NCI-H2081 (cell line): ENCODE measurements around the gene SLC25A6.
"Not testable (repeated sequence)": the region's sequence is repeated elsewhere in the genome, so short reads cannot be mapped to it uniquely, and the experiment has no call there.

ENCODE experiments used
- DNase-seq, 2 experiments: peaks; one replicate each; lab custom pipeline; 2025; lab: John Stamatoyannopoulos, UW

SLC25A6 gene

GRCh38 chrX:1391707-1392375 lies at the start of gene SLC25A6:
TSS of gene SLC25A6 (minus strand) at chrX:1392113. CDS start at chrX:1392009, 104 bp downstream.
- no peak for DNase-seq

GRCh38 chrX:1440506-1440905 lies 48.6 kb upstream of the SLC25A6 start:
- DNase-seq, result no peak

- no peak for DNase-seq
These were observed 43.5 kb upstream of the SLC25A6 start for GRCh38 chrX:1435241-1435895.

GRCh38 chrX:1434871-1435240 lies 42.9 kb upstream of the SLC25A6 start:
- DNase-seq, result no peak

GRCh38 chrX:1433646-1434357 lies 41.9 kb upstream of the SLC25A6 start:
- DNase-seq, result no peak

GRCh38 chrX:1430451-1430850 lies 38.5 kb upstream of the SLC25A6 start:
- DNase-seq, result no peak

- no peak for DNase-seq
These were observed 35.8 kb upstream of the SLC25A6 start for GRCh38 chrX:1427756-1428155.

- DNase-seq, result not testable (repeated sequence)
These were observed 34.4 kb upstream of the SLC25A6 start for GRCh38 chrX:1426321-1426720.

- no peak for DNase-seq
These were observed 33.5 kb upstream of the SLC25A6 start for GRCh38 chrX:1425381-1425780.

- no peak for DNase-seq
These were observed 32.4 kb upstream of the SLC25A6 start for GRCh38 chrX:1424147-1424851.

GRCh38 chrX:1423215-1423614 lies 31.3 kb upstream of the SLC25A6 start:
- DNase-seq, result no peak

- DNase-seq, result no peak
These were observed 30.2 kb upstream of the SLC25A6 start for GRCh38 chrX:1422135-1422465.

- no peak for DNase-seq
These were observed 29.7 kb upstream of the SLC25A6 start for GRCh38 chrX:1421433-1422134.

- no peak for DNase-seq
These were observed 28.5 kb upstream of the SLC25A6 start for GRCh38 chrX:1420371-1420770.

GRCh38 chrX:1419545-1420355 lies 27.8 kb upstream of the SLC25A6 start:
- DNase-seq, result no peak

GRCh38 chrX:1418901-1419544 lies 27.1 kb upstream of the SLC25A6 start:
- no peak for DNase-seq

- DNase-seq, result no peak
These were observed 26.2 kb upstream of the SLC25A6 start for GRCh38 chrX:1417921-1418771.

GRCh38 chrX:1416965-1417760 lies 25.2 kb upstream of the SLC25A6 start:
- DNase-seq, result no peak

- no peak for DNase-seq
These were observed 24.4 kb upstream of the SLC25A6 start for GRCh38 chrX:1416327-1416784.
